GM21737 (cell line): Measurements from ENCODE around the gene AMN.
"Not testable (repeated sequence)": the region's sequence is repeated elsewhere in the genome, so short reads cannot be mapped to it uniquely, and the experiment has no call there.

Experiments
- ATAC-seq: cut with Tn5 transposase; IDR thresholded peaks from one replicate; pipeline ENCODE4 v1.9.1; 2021; ENCODE audit warnings: mild to moderate bottlenecking, moderate library complexity; ENCODE audit not compliant: unreplicated experiment

The AMN gene

GRCh38 chr14:102922490-102923200 is at the start of gene AMN:
TSS of gene AMN (plus strand) at chr14:102922663. CDS start at chr14:102922689, 26 bp downstream.
- no peak for ATAC-seq

GRCh38 chr14:102873131-102873530 is 49.3 kb upstream of the AMN start:
- ATAC-seq = no peak

DNA sequence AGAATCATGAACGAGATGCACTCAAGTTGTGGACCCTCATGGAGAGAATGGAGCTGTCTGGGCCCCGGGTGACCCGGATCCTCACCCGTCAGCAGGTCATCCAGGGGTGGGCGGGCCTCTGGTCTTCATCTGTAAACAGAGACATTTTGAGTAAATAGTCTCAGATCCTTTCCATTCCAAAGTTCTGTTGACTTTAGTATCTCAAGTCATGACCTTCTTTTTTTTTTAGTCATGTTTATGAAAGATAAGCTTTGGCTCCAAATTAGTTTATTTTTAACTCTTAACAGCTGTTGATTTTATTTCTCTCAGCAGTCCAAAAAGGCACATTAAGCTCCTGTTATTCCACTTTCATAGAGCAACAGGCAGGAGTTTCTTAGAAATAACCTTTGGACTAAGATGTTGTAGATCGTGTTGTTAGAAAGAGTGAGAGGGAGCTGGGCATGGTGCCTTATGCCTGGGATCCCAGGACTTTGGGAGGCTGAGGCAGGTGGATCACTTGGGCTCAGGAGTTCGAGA is 48.9 kb upstream of the AMN start:
- no peak for ATAC-seq

DNA sequence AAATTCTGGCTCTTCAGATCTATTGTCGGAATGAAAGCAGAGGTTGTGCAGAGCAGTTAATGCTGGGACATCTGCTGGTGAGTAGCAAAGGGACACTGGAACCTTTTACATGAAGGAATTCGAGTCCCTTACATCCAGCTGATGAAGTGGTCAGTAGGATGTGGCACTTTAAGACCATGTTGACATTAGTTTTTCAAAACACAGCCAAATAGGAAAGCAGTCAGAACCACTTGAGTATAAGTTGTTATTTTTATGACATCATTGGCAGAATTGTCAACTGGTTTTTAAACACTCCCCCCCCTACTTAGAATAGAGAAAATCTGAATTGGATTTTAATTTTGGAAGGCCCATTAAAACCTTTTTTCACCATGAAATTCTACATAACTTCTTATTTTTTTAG is 46.8 kb upstream of the AMN start:
- ATAC-seq = no peak

- ATAC-seq = not testable (repeated sequence)
Observed at GRCh38 chr14:102877511-102877910, 45.0 kb upstream of the AMN start.

GRCh38 chr14:102878174-102878969 is 44.1 kb upstream of the AMN start:
- no peak for ATAC-seq

DNA sequence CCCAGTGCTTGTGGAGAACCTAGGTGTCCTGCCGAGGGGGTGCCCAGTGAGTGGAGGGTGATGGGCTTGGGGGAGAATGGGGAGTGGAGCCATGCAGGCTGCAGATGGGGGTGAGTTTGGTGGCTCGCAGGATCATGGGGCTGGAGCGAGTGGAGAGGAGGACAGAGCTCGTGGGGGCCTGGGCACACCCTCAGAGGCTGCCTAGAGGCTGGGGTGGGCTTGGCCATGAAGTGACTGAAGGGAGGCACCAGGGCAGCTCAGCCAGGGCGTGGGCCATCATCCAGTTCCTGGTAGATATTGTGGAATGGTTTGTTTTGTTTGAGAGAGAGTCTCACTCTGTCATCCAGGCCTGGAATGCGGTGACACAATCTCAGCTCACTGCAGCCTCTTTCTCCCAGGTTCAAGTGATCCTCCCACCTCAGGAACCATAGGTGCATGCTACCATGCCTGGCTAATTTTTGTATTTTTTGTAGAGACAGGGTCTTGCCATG is 43.4 kb upstream of the AMN start:
- no peak for ATAC-seq

GRCh38 chr14:102882226-102882906 is 40.1 kb upstream of the AMN start:
- no peak for ATAC-seq

- ATAC-seq = no peak
Observed at GRCh38 chr14:102883089-102883541, 39.3 kb upstream of the AMN start.

DNA sequence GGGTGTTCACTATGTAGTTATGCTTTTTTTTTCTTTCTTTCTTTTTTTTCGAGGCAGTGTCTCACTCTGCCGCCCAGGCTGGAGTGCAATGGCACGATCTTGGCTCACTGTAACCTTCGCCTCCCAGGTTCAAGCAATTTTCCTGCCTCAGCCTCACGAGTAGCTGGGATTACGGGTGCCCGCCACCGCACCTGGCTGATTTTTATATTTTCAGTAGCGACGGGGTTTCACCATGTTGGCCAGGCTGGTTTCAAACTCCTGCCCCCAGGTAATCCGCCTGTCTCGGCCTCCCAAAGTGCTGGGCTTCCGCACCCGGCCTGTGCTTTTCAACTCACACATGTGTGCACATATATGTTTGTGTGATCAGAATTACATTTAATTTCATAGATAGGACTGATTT is 38.9 kb upstream of the AMN start:
- ATAC-seq = no peak

DNA sequence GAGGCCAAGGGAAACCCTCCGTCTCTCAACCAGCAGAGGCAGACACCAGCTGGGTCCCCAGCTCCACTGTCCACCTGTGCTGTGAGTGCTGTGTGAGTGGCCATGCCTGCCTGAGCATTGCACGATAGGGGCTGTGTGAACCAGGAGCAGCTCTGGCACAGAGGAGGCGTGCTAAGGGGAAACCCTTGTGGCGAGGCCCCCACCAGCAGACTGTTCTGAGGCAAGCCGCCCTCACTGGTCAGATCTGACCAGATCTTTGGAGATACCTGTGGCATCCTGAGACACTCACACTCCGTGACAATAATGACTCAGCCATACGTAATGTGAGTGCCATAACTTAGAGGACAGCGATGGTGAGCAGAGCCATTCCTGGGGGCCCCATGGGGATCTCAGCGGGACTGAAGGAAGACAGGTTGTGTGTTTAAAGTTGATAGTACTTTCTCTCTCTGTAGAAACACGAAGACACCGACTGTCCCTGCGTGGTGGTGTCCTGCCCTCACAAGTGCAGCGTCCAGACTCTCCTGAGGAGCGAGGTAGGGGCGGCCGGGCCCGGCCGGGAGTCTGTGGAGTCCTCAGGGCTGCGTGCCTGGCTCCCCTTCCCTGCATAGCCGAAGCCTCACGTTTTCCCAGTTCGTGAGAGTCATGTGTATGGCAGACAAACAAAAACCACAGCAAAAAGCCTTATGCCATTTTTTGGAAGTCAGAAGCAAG is 36.6 kb upstream of the AMN start:
- no peak for ATAC-seq

GRCh38 chr14:102888748-102889147 is 33.7 kb upstream of the AMN start:
- no peak for ATAC-seq

DNA sequence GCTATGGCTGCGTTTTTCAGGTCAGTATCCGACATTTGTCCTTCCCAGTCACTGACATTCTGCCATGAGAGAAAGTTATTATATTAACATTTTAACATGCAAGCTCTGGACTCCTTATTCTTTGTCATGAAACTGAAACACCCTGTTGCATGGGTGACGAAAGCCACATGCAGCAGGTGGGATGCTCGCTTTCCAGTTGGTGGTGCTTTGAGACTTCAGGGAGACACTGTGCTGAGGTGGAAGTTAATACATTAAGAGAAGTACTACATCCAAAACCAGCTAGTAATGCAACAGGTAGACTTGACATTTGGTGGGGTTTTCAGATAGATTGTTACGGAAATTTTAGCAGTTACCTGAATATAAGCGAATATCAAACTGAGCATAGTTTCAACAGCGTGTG is 32.8 kb upstream of the AMN start:
- ATAC-seq = no peak

GRCh38 chr14:102891111-102891510 is 31.4 kb upstream of the AMN start:
- ATAC-seq = no peak

DNA sequence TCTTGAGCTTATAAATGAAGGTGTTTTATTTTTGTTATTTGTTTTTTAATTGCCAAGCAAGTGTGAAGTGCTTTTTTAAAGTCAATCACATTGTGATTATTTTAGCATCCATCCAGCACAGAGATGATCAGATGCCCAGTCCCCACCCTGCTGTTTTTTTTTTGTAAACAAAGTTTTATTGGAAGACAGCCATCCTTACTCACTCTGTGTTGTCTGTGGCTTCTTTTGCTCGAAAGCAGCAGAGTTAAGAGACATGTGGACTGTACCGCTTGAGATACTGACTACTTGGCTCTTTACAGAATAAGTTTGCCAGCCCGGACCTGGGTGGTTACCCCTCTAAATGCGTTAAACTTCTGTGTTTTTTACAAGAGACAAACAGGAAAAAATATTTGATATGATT is 30.9 kb upstream of the AMN start:
- ATAC-seq = no peak

DNA sequence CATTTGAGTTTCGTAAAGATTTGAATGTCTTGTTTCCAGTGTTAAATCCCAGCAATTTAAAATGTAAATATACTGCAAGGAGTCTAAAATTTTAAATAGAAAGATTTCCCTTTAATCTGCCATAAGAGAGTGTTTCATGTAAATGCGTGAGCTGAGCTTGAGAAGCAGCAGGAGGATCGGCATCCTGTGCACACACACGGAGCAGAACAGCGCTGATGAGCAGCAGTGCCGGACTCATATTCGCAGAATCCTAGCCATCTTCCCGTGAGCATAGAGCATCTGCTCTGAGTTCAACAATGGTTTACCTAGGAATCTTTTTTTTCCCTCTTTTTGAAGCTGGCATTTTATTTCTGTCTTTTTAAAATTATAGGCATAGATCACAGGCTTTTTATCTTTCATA is 29.8 kb upstream of the AMN start:
- no peak for ATAC-seq

DNA sequence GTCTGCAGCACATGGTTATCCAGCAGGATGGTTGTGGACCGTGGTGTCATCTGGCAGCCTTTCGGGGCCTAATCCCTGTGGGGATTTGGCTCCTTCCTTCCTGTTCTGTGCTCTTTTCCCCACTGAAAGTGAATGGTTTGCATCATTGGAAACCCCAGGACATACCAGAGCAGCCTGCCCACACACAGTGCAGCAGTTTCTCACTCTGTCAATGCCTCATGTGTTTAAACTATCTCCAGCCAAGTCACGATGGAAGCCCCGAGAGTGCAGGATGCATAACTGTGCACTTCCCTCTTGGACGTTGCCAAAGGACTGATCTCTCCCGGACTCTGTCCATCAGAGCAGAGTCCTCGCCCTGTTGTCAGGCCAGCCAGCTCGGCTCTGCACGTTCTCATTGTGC is 29.0 kb upstream of the AMN start:
- ATAC-seq = no peak

- not testable (repeated sequence) for ATAC-seq
Observed at GRCh38 chr14:102896735-102897134, 25.7 kb upstream of the AMN start.

DNA sequence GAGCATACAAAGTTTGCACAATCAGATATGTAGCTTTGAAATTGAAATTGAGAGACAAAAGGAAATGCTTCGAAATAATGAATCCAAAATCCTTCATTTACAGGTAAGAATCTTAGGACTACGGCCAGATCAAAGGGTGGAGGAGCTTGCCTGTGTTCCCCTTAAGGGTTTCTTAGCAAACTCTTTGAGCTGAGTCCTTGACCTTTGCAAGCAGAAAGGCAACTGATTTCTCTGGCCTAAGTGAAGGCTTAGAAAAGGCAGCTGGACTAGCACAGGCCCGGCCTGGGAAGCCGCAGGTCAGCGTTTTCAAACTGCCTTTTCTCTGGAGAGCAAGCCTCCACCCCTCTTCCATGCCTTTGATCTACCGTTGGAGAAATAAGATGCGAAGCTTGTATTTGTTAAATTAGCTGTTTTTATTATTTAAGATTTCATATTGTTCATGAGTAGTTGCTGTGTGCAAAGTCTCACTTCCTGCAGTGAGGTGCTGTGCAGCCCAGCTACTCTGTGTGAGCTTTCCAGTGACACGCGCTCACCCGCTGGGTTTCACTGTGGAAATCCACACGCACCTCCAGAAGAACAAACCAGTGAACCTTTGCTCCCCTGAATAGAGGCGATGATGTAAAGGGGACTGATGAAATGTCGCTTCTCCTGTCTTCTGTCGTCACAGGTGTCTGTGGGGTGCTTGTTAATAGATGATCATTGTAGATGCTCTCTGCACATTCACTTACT is 25.0 kb upstream of the AMN start:
- ATAC-seq = no peak

DNA sequence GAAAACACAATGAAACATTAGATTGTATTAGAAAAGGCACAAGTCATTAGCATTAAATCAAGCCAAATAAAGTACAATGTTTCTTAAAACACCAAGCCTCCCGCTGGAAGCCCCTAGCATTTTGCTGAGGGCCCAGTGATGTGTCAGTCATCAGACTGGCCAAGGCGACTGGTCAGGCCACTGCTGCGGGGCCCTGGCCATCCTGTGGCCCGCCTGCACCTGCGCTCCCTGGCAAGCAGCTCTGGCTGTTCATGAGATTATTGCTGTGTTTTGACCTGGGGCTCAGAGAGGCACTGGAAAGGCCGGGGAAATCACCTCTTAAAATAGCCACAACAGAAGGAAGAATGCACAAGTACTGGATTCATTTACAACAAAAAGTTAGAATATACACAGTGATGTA is 24.2 kb upstream of the AMN start:
- no peak for ATAC-seq
